Esophagus muscularis mucosa (tissue), 4 donors: ENCODE measurements around the gene SYNGR1. TPM values are rescaled to one million over a fixed set of nuclear protein-coding genes. Genes with fewer than 3 reads are reported as not detected.
"Not testable (repeated sequence)": the region's sequence is repeated elsewhere in the genome, so short reads cannot be mapped to it uniquely, and the experiment has no call there.

Source experiments
- DNase-seq: peaks from one replicate; pipeline ENCODE4 v3.0.0-alpha.2; 2017; ENCODE audit errors: extremely low spot score
- H3K27ac ChIP-seq, 4 donors: fragments of 200-600 bp; sonication (generic); replicated peaks in 1 of 4; 1 replicate in 3 of 4; 2 replicates in 1 of 4; pipeline ENCODE4 v1.5.1; 2016 to 2019; ENCODE audit warnings: mild to moderate bottlenecking in 1 of 4
- H3K27me3 ChIP-seq, 4 donors: fragments of 200-600 bp; sonication (generic); one replicate each; pipeline versions ENCODE4 v1.5.1 to v1.6.0; 2016 to 2019
- H3K36me3 ChIP-seq, 4 donors: fragments of 200-600 bp; sonication (generic); one replicate each; pipeline ENCODE4 v1.5.1; 2016 to 2019
- H3K4me1 ChIP-seq, 4 donors: fragments of 200-600 bp; sonication (generic); one replicate each; pipeline ENCODE4 v1.5.1; 2016 to 2019
- H3K4me3 ChIP-seq, 4 donors: fragments of 200-600 bp; sonication (generic); 1 replicate in 2 of 4; 2 replicates in 2 of 4; pipeline ENCODE4 v1.5.1; 2016 to 2019; ENCODE audit warnings: mild to moderate bottlenecking in 4 of 4, moderate library complexity in 1 of 4
- H3K9me3 ChIP-seq, 4 donors: fragments of 200-600 bp; sonication (generic); 1 replicate in 3 of 4; 2 replicates in 1 of 4; pipeline ENCODE4 v1.5.1; 2016 to 2019
- CTCF ChIP-seq, 3 experiments: fragments of 200-600 bp in 2 of 3; fragments of 450-650 bp in 1 of 3; sonication (generic) in 2 of 3; IDR thresholded peaks; one replicate each; pipeline ENCODE4 v1.5.1; 2017 to 2019; ENCODE audit warnings: antibody characterized with exemption in 3 of 3, mild to moderate bottlenecking in 2 of 3, moderate library complexity in 1 of 3
- EP300 ChIP-seq: sonication (generic); formaldehyde crosslinking; IDR thresholded peaks from one replicate; pipeline ENCODE4 v1.6.1; 2017; ENCODE audit warnings: antibody characterized with exemption
- POLR2A ChIP-seq: fragments of 450-650 bp; IDR thresholded peaks from one replicate; pipeline ENCODE4 v1.6.1; 2017; ENCODE audit warnings: antibody characterized with exemption, moderate library complexity, mild to moderate bottlenecking, low read depth
- POLR2AphosphoS5 ChIP-seq, 2 donors: sonication (generic); formaldehyde crosslinking; IDR thresholded peaks; one replicate each; pipeline ENCODE4 v1.6.1; 2017; ENCODE audit warnings: antibody characterized with exemption in 2 of 2
- WGBS: methylation state at CpG from one replicate; pipeline ENCODE4 v1.1.5; 2018; 5-methylcytosine and 5-hydroxymethylcytosine counted together
- intact Hi-C: fragments of 100-400 bp; cut with DNase I; formaldehyde crosslinking; loops from one replicate; pipeline ENCODE4 v1.15.1; 2023
- total RNA-seq, 4 donors: library from RNA; depleted of rRNA; stranded (reverse); fragments of >200 nt; gene quantifications; one replicate each; pipeline versions ENCODE4 v1.1.0 to v1.2.1, GENCODE V29; 2016

Gene SYNGR1
- total RNA-seq, 4 donors from 2014 or later = 14.4 to 29.4 (median 24.0) TPM

GRCh38 chr22:39319284-39320022, 30.3 kb upstream of the SYNGR1 start, which contains the start of gene RPL3:
RPL3 (minus strand) TSS chr22:39319623; CDS start chr22:39319597, 26 bp downstream.
- H3K4me3 ChIP-seq = peak within 1 kb of the TSS; percentile 66 to 81 (median 78)
- no peaks in the 10 kb centered on the region for H3K9me3 ChIP-seq
- H3K36me3 ChIP-seq = peaks cover 33 to 40% (median 38%) of the 10 kb centered on the region in 4 donors
- H3K27ac ChIP-seq = peak within 1 kb of the TSS; percentile 96 to 99 (median 98)
- H3K27me3 ChIP-seq = no peaks in the 10 kb centered on the region
- TF ChIP-seq CTCF (IDR thresholded peaks at IDR 0.05) (peak in 2 of 3 experiments; percentile 28 to 30), POLR2AphosphoS5 (IDR thresholded peaks at IDR 0.05) (peak; percentile 98 to 99), EP300 (no peak), POLR2A (peak; percentile 97)
- intact Hi-C loops = loop anchor here (5.0 kb wide), 2 partner anchors 167 to 307 kb away; partner anchors contain the start of genes APOBEC3C and CBX7
- H3K4me1 ChIP-seq = peaks cover 46 to 54% (median 50%) of the 10 kb centered on the region in 4 donors
- under 1% methylated on average over 29 of the region's 65 CpGs for WGBS
- DNase-seq = peak; percentile 99

- H3K27ac ChIP-seq = peak overlapping the region; percentile 96 to 99 (median 98)
- intact Hi-C loops, DNase-seq, H3K9me3 ChIP-seq, H3K27me3 ChIP-seq: not testable (repeated sequence)
- H3K36me3 ChIP-seq = peaks cover 22 to 29% (median 27%) of the 10 kb centered on the region in 4 donors
- H3K4me1 ChIP-seq = peaks cover 34 to 42% (median 38%) of the 10 kb centered on the region in 4 donors
- WGBS = 91% methylated on average over 24 of the region's 24 CpGs
- peak overlapping the region; percentile 66 to 81 (median 78) for H3K4me3 ChIP-seq
Observed at GRCh38 chr22:39320616-39321029, 29.2 kb upstream of the SYNGR1 start.

GRCh38 chr22:39325392-39325932, 24.3 kb upstream of the SYNGR1 start:
- Histone ChIP-seq H3K4me3 (no peak overlapping the region), H3K27ac (no peak overlapping the region), H3K9me3 (no peaks in the 10 kb centered on the region), H3K36me3 (no peaks in the 10 kb centered on the region), H3K27me3 (no peaks in the 10 kb centered on the region), H3K4me1 (peaks cover 2 to 6% (median 4%) of the 10 kb centered on the region in 4 donors)
- WGBS = 60% methylated on average over 2 of the region's 2 CpGs
- no peak for TF ChIP-seq CTCF (IDR thresholded peaks at IDR 0.05)
- no peak for TF ChIP-seq POLR2A
- no peak for TF ChIP-seq POLR2AphosphoS5 (IDR thresholded peaks at IDR 0.05)
- TF ChIP-seq EP300 = no peak
- no peak for DNase-seq
- intact Hi-C loops = no loop called here

- no peak overlapping the region for H3K4me3 ChIP-seq
- no peaks in the 10 kb centered on the region for H3K27me3 ChIP-seq
- TF ChIP-seq EP300 (no peak), POLR2A (no peak), CTCF (IDR thresholded peaks at IDR 0.05) (no peak), POLR2AphosphoS5 (IDR thresholded peaks at IDR 0.05) (no peak)
- WGBS = 92% methylated on average over 4 of the region's 18 CpGs
- intact Hi-C loops = no loop called here
- H3K36me3 ChIP-seq = no peaks in the 10 kb centered on the region
- no peaks in the 10 kb centered on the region for H3K4me1 ChIP-seq
- DNase-seq = no peak
- no peaks in the 10 kb centered on the region for H3K9me3 ChIP-seq
- H3K27ac ChIP-seq = no peak overlapping the region
Observed at GRCh38 chr22:39327995-39328754, 21.6 kb upstream of the SYNGR1 start.

GRCh38 chr22:39330553-39330952, 19.2 kb upstream of the SYNGR1 start:
- WGBS = 100% methylated on average over 1 of the region's 1 CpG
- H3K27ac ChIP-seq, H3K4me3 ChIP-seq, intact Hi-C loops, H3K9me3 ChIP-seq, H3K4me1 ChIP-seq, DNase-seq, H3K27me3 ChIP-seq, H3K36me3 ChIP-seq: not testable (repeated sequence)
